NCI-H2196 (cell line): ENCODE data around the gene MALAT1.

Source experiments
- DNase-seq: peaks from one replicate; lab custom pipeline; 2025; ENCODE audit not compliant: unreplicated experiment; lab: John Stamatoyannopoulos, UW

The MALAT1 gene

DNA sequence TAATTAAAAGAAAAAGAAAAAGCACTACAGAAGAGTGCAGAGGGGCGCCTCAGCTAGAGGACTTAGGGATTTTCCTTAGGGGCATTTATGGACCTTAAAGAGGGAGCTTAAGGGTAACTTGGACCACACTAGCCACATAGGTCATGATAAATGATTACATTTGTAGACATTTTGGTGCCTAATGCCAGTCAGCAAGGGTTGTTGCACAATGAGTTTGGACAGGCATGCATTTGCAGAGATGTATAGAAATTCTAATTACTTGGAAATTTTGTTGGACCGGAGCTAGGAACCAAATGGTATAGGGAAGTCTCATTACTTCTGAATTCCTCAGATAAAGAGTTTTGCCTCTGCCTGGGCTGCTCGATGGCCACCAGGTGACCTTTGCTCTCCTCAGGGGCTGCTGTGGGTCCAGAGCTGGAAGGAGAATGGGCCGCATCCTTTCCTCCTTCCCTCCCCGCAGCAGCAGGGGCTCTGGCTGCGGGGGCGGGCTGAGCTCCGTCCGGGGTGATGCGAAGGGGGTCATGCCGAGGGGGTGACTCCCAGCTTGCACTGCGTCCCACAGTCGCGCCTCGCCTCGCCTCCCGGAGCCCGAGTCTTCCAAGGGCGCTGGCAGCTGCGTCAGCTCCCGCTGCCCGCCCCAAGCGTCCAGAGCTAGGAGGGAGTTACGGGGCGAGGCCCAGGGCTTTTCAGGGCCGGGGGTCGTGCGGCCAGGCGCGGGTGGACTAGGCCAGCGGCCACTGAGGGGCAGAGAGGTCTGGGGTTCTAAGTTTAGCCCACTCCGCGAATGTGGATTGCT is 20.3 kb upstream of the MALAT1 start:
- no peak for DNase-seq

DNA sequence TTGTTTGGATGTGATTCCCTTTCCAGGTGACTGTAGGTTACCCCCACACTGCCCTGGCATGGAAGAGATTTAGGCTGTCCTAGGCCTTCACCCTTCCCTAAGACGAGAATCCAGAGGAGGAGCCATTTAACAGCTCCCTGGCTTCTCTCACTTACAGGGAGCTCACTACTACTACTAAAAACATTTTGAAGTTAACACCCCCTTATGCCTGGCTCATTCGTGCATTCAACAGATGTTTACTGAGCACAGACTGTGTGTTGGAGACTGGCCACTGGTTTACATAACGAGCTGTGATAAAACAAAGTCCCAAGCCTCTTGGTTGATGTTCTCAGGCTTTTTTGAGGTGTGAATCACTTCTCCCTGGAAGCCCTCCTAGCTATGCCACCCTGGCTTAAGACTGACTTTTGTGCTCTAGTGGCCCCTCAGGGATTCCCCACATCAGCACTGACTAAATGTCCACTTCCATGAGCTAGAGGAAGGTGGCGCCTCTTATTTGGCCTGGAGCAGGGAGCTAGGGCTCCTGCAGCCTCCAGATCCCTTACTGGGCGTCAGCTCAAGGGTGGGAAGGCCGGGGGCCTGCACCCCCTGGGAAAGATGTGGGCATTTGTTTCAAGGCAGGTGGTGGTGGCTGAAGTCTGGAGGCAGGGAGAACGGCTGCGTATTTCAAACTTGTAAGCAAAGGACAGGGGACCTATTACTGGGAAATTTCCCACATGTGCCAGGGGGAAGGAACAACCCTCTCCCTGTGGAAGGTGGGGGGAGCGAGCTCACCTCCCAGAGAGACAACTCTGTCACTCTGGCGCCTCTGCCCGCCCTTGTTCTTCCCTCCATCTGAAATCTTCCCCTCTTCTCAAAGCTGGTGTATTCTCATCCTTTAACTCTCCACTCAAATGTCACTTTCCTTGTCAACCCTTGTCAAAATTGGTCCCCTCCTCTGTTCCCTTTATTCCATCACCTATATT is 19.4 kb upstream of the MALAT1 start:
- peak; percentile 48 for DNase-seq

DNA sequence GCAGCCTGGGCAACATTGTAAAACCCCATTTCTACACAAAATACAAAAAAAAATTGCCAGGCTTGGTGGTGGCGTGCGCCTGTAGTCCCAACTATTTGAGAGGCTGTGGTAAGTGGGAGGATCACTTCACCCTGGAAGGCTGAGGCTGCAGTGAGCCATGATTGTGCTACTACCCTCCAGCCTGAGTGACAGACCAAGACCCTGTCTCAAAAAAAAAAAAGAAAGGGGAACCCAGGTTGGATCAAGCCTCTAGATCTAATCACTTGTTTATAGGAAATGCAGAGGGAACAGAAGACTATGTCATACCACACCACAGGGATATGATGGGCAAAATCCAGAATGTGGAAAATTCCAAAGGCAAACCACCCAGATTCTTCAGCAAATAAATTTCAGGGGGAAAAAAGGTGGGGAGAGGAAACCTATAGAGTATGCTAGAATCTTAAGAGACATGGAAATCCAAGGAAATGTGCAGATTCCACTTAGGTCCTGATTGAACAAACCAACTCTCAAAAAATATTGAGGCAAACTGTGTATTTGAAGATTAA is 16.5 kb upstream of the MALAT1 start:
- no peak for DNase-seq

DNA sequence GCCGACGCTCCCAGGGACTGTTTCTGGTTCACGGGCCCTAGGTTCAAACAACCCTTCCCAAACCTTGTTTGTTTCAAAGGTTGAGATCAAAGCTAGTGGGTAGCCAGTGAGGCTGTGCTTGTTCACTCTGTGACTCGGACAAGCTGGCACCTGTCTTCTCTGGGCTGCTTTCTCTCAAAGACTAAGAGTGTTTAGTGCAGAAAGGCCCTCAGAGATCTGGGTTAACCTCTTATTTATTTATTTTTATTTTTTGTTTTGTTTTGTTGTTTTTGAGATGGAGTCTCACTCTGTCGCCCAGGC is 13.0 kb upstream of the MALAT1 start:
- no peak for DNase-seq

DNA sequence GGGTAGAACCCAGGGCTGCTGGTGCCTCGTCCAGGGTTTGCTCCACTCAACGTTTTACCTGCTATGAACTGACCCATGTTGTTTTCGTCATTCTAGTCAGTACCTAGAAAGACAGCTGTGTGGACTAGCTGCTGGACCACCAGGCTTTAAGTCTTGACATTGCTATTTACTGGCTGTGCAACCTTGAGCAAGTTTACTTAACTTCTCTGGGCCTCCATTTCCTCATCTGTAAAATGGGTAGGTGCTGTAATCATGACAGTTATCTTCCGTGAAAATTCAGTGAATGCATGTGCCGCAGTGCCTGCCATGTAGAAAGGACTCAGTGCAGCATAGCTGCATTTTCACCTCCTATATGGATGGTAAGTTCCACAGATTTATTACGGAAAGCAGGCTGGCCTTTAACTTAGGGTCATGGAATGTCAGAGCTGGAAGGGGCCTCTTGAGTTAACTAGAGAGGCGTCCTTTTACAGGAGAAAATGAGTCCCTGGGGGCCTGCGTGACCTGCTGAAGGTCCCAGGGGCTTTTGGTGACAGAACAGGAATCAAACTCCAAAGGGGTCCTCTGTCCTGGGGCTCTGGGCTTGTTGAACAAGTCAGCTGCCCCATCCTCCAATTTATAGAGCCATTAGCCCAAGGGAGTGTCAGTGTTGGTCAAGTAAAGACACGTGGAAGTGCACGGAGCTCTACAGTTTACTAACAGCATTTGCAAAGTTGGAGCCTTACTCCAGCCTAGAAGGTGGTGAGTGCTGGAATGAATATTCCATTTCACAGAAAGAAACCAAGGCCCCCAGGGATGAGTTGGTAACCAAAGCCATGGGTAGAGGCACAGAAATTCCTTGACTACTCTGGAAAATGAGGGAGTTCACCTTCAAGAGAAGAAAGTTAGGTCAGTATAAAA is 12.0 kb upstream of the MALAT1 start:
- no peak for DNase-seq

DNA sequence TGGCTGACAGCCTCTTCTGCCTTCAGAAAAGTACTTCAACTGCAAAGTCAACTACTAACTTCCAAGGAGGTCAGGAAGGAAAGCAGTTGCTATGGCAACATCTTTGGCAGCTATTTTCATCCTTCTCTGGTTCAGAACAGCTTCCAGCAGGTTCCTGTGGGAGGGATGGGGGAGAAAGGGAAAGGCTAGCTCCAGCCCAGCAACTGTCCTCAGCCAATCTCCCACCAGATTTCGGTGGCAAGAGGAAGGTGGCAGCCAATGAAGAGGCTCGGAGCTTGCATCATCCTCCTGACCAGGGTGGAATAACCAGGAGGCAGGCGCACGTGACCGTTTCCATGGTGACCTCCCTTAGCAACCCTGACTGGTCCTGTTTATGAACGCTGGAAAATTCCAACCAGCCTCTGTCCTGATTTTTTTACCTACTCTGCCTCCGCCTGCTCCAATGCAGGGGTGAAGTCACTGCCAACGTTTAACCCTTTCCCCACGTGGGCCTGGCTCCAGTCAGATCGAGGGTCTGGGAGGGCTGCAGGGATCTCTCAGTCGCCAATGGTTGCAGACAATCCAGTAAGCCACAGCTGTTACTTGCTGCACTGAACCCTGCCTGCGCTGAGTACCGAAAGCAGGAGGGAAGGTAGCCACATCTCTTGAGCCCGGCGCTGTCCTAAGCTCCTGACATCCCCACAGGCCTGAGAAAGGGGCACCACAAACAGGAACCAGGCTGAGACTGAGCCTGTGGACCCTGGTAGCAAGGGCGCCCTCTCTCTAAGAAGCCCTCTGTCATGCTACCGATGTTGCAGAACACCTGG is 11.2 kb upstream of the MALAT1 start:
- peak; percentile 98 for DNase-seq

DNA sequence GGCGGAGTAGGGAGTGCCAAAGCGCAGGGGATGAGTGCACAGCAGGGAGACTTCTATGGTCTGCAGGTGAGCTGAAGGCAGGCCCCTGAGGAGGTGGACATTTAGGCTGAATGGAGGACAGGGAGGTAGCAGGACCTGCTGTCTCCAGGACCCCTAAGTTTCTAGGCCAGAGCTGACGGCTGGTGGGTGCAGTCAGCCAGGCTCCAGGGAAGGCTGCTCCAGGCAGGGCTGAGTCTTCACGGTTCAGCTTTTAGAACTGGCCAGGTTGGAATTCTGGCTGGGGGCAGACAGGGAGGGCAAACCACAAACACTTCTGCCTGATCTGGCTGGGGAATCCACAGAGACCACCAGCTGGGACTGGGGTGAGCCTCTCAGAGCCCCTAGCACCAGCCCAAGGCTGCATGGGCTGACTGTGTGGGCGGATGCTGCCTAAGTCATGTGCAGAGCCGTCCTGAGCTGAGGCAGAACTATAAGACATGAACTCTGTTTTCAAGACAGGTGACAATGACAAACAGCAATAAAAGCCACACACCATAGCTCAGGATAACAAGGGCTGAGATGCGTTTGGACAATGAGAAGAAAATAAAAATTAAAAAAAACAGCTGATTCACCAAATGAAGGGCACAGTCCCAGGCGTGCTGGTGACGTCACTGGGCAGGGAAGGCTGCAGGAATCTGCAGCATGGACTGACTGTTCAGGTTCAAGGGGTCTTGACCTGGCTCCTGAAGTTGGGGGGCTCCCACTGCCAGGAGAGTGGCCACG is 10.4 kb upstream of the MALAT1 start:
- no peak for DNase-seq

DNA sequence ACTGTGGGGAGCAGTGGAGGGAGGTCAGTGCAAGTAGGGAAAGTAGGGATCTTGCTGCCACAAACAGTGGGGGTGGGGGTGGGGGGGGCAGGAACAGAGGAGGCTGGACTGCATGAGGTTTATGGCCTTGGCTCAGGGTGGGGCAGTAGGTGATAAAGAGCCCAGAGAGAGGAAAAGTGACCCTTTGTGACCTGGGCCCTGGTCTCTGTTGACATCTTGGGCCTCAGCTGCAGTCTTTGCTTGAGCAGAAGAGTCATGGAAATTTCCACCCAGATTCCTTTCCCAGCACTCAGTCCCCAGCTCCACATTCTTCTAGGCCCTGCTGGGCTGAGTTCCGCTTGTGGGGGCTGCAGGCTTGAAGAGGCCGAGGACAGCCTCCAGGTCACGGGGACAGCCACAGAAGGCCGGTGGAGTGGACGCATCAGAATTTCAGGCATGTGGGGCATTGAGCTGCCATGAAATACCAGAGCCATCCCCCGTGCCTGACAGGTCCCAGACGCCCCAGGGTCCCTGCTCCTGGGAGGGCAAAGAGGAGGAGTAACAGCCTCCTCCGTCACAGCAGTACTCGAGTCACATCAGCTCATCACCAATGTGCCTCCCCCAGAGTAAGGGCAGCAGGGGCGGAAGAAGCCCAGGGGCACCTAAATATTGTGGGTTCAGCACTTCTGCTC is 9.7 kb upstream of the MALAT1 start:
- DNase-seq: no peak

DNA sequence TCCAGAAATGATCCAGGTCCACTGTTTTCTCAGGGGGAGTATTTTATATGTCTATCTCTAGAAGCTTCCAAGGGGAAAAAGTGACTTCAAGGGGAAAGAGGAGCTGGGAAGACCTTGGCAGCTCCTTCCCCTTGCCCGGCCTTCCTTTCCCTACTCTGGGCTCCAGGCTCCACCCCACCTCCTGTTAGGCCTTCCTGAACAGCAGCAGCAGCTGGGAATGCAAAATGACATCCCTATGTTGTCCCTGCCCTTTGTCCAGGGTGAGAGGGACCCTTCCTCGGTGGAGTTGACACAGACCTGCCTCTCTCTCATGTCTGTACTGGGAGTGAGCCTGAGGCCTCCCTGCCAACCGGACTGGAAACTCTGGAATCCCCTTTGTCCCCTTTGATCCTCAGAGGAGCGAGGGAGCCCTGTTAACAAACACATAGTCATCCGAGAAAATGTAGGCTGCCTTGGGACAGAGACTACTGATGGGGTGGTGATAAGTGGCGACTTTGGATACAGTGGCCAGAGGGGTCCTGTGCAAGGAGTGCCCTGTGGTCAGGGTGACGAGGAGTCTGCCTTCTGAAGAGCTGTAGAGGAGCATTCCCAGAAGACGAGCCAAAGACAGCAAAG is 9.0 kb upstream of the MALAT1 start:
- no peak for DNase-seq

DNA sequence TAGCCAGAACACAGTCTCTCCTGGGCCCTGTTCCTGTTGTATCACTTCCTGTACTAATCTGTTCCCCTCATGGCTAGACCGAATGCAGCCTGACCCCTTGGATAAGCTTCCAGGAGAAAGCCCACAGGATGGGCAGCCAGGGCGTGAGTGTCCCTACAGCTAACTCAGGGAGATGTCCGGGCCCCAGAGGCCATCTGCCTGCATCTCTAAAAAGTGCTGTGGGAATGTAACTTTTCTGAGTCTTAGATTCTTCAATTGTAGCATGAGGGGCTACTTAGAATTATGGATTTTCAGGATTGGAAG is 7.7 kb upstream of the MALAT1 start:
- no peak for DNase-seq

DNA sequence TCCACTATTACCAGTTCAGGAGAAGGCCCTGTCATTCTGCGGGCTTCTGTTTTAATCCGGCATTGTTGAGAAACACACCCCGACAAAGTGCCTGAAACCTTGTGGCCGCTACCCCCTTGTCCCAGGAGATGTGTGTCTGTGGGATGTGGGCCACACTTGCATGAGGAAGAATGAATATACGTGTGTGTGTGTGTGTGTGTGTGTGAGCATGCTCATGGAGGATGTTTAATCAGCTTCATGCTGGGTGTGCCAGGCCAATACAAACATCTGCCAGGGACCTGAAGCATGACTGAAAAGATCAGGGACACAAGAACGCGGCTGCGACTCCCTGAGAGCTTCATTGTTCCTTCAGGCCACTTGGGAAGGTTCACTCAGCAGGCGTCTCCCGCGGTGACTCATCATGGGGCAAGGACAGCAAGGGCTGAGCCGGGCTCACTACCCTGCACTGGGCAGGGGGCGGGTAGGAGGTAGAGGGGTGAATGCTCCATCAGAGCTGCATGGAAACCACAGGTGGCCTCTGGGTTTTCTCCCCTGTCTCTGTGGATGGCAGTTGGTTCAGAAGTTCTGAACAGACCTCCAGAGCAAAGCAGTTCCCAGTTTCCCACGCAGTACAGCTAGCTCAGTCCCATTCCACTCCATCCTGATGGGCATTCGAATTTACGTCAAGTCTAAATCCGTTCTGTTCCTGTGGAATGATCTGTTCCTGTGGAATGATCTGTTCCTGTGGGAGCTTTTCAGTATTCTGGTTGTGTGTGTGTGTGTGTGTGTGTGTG is 7.0 kb upstream of the MALAT1 start:
- DNase-seq: peak; percentile 91

DNA sequence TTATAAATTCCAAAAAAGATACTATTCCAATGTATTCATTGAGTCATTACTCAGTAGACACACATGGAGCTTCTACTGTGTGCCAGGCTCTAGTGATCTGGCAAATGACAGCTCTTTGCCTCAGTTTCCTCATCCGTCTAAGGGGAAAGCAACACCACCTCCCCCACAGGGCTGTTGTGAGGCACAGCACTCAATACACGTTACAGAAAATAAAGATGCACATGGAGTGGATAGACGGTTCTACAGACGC is 6.5 kb upstream of the MALAT1 start:
- no peak for DNase-seq

DNA sequence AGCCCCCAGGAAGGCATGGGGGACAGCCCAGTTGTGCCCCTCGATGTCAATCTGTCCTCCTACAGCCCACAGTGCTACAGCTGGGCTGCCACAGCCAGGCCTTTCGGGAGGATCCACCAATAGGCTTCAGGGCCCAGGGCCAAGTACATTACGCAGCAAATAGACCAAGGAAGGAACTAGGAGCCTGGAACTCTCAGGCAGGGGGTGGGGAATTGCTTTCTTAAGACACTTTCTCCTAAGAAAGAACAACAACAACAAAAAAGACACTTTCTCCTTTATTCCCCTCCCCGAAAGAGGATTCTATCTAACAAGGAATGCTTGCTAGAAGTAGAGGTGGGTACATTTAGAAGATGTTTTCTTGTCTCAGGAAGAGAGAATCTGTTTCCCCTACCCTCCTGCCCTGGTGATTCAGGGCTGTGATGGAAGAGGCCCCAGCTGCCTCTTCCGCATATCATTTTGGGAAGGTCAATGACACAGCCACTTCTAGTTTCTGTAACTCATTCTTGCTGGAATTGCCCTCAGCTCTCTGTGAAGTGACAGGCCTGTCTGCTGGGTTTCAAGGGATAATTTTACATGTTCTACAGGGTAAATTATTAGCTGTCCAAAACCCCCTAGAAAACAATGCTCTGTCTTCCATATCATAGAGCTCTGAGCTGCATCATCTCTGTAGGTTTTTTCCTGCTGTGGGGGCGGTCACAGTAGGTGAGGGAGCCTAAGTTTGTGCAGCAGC is 6.0 kb upstream of the MALAT1 start:
- DNase-seq: no peak

DNA sequence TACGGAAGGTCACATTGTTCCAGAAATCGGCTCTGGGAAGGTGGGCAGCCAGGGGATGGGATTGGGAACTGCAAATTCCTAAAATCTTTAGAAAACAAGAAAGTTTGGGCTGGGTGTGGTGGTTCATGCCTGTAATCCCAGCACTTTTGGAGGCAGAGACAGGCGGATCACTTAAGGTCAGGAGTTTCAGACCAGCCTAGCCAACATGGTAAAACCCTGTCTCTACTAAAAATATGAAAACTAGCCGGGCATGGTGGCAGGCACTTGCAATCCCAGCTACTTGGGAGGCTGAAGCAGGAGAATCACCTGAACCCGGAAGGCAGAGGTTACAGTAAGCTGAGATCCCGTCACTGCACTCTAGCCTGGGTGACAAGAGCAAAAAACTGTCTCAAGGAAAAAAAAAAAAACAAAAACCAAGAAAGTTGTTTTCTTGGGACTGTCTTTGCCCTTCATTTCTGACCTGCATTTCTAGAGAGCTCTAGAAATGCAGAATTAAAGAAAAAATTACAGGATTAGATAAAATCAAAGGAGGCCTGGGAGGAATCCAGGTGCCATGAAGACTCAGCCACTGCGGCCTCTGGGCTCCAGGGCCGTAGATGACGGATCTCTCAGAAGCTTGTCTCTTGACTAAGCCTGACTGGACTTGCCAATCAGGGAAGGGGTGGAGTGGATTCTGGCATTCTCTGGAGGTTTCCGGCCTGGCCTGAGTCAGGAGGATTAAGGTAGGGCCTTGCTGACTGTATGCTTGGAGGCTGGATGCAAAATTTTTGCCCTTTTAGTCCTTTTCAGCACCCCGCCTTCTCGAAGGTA is 5.3 kb upstream of the MALAT1 start:
- DNase-seq: no peak

DNA sequence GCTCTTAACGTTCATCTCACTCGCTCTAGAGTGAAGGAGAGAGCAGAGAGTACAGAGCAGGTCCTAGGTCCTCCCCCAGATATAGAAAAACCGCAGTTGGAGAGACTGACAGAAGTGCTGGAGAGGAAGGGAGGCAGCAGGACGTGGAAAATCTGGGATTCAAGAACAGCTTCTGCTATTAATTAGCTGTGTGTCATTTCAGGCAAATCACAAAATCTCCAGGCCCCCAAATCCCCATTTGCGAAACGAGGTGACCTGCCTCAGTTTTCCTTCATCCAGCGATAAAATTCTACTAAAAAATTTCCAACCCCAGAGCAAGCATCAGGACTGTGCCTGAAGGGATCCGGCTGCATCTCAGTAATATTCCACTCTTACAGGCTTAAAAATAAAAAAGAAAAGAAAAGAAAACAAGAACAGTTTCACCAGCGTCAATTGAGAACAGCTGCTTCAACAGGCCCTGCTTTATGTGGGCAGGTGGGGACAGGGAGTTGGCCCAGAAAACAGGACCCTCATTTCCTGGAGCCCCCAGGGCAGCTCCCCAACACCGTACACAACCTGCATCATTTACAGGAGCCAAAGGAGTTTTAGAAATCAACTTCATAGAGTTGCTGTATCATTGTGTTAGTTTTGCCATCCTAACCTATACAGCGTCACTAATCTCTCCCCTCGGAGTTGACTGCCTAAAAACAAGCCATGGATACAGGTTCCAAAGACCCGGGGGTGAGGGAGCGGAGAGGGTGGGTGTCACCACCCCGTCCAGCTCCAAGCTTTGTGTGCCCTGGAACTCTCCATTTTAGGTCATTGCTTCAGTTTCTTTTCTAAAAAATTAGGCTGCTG is 2.3 kb upstream of the MALAT1 start:
- DNase-seq: no peak
